ENCODE results near the gene VEPH1.

The VEPH1 gene

DNA sequence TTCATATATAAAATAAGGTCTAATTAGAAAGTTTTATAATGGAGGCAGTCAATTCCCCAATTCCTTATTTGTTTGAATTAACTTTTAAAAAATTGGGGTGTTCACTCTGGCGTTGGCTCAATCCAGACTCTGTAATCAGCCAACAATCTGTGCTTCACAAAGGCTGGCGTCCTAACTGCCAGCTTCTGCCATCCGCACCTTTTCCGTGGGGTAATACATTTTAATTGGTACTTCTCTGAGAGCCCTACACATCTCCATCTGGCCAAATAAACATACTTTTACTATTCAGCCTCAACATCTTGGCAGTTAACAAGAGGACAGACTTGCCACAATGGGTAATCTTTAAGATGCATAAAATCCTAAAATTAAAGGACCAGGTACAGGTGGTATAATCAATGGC, 218.1 kb downstream of the VEPH1 start:
- TF ChIP-seq CTCF (IDR thresholded peaks at IDR 0.05): no peak

GRCh38 chr3:157284688-157285087, 218.5 kb downstream of the VEPH1 start:
- TF ChIP-seq CTCF (IDR thresholded peaks at IDR 0.05): no peak

- TF ChIP-seq CTCF (IDR thresholded peaks at IDR 0.05): no peak
Observed at GRCh38 chr3:157282261-157283191, 220.7 kb downstream of the VEPH1 start.

DNA sequence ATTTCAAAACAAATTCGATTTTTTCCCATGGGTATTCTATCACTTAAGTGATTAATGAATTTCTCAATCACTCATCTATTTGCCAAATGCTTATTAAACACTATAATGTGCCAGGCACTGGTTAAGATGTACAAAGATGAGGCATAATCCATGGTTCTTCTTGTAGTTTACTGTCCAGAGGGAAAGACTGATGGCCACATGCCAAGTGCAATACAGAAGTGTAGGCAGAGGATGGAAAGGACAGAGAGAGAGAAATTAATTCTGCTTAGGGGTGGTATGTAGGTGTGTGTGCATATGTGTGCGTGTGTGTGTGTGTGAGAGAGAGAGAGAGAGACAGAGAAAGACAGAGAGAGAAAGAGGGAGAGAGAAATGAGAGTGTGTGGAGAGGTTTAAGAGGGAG, 222.4 kb downstream of the VEPH1 start:
- no peak for TF ChIP-seq CTCF (IDR thresholded peaks at IDR 0.05)

- no peak for TF ChIP-seq CTCF (IDR thresholded peaks at IDR 0.05)
Observed at GRCh38 chr3:157280354-157280753, 222.9 kb downstream of the VEPH1 start.

DNA sequence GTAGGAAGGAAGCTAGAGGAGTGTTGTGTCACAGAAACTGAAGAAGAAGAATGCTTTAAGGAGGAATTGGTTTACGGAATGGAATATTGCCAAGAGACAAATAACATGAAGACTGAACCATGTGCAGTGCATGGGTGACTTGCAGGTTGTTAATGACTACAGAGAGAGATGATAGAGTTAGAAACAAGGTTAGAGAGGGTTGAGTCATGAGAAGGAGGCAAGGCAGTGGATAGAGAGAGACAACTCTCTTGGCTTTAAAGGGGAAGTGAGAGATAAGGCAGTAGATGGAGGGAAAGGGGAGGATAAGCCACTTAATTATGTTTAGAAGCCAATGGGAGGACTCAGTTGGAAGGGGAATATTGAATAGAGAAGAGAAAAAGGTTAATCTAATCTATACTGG, 224.0 kb downstream of the VEPH1 start:
- no peak for TF ChIP-seq CTCF (IDR thresholded peaks at IDR 0.05)

DNA sequence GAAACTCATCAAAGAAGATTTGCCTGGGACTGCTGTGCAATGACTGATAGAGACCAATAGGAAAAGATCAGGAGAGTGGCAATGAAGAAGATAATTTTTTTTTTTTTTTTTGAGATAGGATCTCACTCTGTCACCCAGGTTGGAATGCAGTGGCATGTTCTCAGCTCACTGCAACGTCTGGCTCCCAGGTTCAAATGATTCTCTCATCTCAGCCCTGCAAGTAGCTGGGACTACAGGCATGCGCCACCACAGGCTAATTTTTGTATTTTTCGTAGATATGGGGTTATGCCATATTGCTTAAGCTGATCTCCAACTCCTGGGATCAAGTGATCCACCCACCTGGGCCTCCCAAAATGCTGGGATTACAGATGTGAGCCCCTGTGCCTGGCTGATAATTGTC, 226.4 kb downstream of the VEPH1 start:
- no peak for TF ChIP-seq CTCF (IDR thresholded peaks at IDR 0.05)

Data from LNCAP (cell line).